ENCODE data around the gene BLOC1S6. TPM values are rescaled to one million over a fixed set of nuclear protein-coding genes. Genes with fewer than 3 reads are reported as not detected.

BLOC1S6 gene
- total and polyA plus RNA-seq, 2 of the 8 experiments (the other 6 are each of a cell fraction or from before 2014, with no cell fraction given): 4.5 to 28.8 TPM

DNA sequence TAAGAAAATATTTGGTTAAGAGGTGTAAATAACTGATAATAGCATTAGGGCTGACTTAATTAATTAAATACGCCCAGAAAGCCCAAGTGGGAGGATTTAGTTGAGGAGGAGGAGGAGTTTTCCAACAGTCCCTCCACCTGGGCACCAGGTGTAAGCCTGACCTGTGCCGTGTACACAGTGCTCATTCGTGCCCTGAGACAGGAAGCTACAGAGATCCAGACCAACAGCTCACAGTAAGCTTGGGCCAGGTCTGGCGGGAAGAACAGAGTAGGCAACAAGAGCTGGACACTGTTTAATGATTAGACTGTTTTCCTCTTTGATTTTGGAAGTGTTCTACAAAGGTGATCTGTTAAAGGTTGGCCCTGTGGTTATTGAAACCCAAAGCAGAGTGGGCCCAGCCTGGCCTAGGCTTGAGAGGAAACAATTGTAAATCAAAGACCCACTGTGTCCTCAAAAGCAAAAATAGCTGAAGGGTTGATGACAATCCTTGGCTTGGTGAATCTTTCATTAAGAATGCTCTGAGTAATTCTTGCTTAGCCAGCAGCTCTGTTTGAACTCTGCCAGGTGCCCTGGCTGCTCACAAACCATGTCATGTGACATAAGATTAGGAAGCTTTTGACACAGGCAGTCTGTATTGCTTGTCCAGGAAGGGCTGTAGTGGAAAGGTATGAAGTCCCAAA lies 61.5 kb downstream of the BLOC1S6 start (continued):
- TF ChIP-seq, protein P1, sequence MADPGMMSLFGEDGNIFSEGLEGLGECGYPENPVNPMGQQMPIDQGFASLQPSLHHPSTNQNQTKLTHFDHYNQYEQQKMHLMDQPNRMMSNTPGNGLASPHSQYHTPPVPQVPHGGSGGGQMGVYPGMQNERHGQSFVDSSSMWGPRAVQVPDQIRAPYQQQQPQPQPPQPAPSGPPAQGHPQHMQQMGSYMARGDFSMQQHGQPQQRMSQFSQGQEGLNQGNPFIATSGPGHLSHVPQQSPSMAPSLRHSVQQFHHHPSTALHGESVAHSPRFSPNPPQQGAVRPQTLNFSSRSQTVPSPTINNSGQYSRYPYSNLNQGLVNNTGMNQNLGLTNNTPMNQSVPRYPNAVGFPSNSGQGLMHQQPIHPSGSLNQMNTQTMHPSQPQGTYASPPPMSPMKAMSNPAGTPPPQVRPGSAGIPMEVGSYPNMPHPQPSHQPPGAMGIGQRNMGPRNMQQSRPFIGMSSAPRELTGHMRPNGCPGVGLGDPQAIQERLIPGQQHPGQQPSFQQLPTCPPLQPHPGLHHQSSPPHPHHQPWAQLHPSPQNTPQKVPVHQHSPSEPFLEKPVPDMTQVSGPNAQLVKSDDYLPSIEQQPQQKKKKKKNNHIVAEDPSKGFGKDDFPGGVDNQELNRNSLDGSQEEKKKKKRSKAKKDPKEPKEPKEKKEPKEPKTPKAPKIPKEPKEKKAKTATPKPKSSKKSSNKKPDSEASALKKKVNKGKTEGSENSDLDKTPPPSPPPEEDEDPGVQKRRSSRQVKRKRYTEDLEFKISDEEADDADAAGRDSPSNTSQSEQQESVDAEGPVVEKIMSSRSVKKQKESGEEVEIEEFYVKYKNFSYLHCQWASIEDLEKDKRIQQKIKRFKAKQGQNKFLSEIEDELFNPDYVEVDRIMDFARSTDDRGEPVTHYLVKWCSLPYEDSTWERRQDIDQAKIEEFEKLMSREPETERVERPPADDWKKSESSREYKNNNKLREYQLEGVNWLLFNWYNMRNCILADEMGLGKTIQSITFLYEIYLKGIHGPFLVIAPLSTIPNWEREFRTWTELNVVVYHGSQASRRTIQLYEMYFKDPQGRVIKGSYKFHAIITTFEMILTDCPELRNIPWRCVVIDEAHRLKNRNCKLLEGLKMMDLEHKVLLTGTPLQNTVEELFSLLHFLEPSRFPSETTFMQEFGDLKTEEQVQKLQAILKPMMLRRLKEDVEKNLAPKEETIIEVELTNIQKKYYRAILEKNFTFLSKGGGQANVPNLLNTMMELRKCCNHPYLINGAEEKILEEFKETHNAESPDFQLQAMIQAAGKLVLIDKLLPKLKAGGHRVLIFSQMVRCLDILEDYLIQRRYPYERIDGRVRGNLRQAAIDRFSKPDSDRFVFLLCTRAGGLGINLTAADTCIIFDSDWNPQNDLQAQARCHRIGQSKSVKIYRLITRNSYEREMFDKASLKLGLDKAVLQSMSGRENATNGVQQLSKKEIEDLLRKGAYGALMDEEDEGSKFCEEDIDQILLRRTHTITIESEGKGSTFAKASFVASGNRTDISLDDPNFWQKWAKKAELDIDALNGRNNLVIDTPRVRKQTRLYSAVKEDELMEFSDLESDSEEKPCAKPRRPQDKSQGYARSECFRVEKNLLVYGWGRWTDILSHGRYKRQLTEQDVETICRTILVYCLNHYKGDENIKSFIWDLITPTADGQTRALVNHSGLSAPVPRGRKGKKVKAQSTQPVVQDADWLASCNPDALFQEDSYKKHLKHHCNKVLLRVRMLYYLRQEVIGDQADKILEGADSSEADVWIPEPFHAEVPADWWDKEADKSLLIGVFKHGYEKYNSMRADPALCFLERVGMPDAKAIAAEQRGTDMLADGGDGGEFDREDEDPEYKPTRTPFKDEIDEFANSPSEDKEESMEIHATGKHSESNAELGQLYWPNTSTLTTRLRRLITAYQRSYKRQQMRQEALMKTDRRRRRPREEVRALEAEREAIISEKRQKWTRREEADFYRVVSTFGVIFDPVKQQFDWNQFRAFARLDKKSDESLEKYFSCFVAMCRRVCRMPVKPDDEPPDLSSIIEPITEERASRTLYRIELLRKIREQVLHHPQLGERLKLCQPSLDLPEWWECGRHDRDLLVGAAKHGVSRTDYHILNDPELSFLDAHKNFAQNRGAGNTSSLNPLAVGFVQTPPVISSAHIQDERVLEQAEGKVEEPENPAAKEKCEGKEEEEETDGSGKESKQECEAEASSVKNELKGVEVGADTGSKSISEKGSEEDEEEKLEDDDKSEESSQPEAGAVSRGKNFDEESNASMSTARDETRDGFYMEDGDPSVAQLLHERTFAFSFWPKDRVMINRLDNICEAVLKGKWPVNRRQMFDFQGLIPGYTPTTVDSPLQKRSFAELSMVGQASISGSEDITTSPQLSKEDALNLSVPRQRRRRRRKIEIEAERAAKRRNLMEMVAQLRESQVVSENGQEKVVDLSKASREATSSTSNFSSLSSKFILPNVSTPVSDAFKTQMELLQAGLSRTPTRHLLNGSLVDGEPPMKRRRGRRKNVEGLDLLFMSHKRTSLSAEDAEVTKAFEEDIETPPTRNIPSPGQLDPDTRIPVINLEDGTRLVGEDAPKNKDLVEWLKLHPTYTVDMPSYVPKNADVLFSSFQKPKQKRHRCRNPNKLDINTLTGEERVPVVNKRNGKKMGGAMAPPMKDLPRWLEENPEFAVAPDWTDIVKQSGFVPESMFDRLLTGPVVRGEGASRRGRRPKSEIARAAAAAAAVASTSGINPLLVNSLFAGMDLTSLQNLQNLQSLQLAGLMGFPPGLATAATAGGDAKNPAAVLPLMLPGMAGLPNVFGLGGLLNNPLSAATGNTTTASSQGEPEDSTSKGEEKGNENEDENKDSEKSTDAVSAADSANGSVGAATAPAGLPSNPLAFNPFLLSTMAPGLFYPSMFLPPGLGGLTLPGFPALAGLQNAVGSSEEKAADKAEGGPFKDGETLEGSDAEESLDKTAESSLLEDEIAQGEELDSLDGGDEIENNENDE (IDR thresholded peaks at IDR 0.05; ENCODE audit: insufficient replicate concordance, low read length): no peak
- TF ChIP-seq SP2 (IDR thresholded peaks at IDR 0.05; ENCODE audit: low read length) (no peak), RAD21 (IDR thresholded peaks at IDR 0.05 in 1 of 2, conservative IDR thresholded peaks at IDR 0.05 in 1 of 2; ENCODE audit: low read depth in 2 of 2, low read length in 2 of 2) (no peak), MAX (IDR thresholded peaks at IDR 0.05) (no peak), CHD2 (IDR thresholded peaks at IDR 0.05; ENCODE audit: low read length) (no peak), TAF7 (optimal IDR thresholded peaks at IDR 0.05; ENCODE audit: borderline replicate concordance, low read depth, low read length) (no peak), GABPA (IDR thresholded peaks at IDR 0.05; ENCODE audit: borderline replicate concordance, insufficient read depth, low read length) (no peak), YY1 (IDR thresholded peaks at IDR 0.05; ENCODE audit: low read depth, low read length) (no peak), CREB1 (IDR thresholded peaks at IDR 0.05) (no peak), BRCA1 (IDR thresholded peaks at IDR 0.05; ENCODE audit: low read depth, low read length) (no peak), TCF12 (IDR thresholded peaks at IDR 0.05; ENCODE audit: low read depth, low read length) (no peak)

Measured in H1 (cell line).